HG03432 (cell line): ENCODE data around the gene PLAC1.

ENCODE experiments used
- ATAC-seq: cut with Tn5 transposase; IDR thresholded peaks from one replicate; pipeline ENCODE4 v1.9.1; 2021; ENCODE audit warnings: mild to moderate bottlenecking, moderate library complexity; ENCODE audit not compliant: unreplicated experiment

The PLAC1 gene

GRCh38 chrX:134592303-134592702, 66.0 kb downstream of the PLAC1 start:
- ATAC-seq = no peak

GRCh38 chrX:134591502-134591901, 66.8 kb downstream of the PLAC1 start:
- ATAC-seq = no peak

DNA sequence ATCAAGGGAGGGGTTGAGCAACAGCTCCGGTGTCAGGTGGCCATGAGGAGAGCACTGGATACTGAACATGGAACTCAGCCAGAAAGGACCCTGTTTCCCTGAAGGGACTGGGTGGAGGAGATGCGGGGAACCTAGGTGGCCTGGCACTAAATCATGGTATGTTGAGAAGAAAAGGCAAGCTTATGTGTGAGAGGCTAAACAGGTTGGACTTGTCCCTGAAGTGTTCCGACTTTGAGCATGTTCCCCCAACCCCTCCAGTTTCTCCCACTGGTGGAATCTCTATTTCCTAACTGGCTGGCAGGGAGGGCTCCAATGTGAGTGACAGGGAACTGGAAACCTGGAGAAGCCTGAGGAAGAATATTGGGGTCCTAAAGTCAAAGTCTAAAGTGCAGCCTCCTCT, 69.5 kb downstream of the PLAC1 start:
- no peak for ATAC-seq

GRCh38 chrX:134580907-134581306, 77.4 kb downstream of the PLAC1 start:
- ATAC-seq = no peak

GRCh38 chrX:134573683-134574035, 84.6 kb downstream of the PLAC1 start:
- no peak for ATAC-seq

- ATAC-seq = no peak
These were observed 85.2 kb downstream of the PLAC1 start for GRCh38 chrX:134572816-134573682.

DNA sequence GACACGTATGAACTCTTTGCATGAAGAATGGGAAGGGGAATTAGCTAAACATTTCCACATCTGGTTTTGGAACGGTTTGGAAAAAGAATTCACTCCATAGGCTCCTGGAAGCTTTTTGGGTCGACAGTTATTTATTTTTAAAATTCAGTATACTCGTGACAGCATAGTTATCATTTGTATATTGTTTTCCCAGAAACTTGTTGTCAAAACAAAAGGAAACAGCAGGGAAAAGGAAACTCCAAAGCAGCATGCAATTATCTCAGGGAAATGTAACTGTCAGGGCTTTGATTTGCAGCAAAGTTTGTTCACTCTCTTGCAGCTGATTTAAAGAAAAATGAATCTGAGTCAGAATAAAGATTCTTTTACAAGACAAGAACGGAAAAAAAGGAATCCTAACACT, 86.5 kb downstream of the PLAC1 start:
- no peak for ATAC-seq

- ATAC-seq = peak; percentile 47
These were observed 87.4 kb downstream of the PLAC1 start for GRCh38 chrX:134570899-134571298.

DNA sequence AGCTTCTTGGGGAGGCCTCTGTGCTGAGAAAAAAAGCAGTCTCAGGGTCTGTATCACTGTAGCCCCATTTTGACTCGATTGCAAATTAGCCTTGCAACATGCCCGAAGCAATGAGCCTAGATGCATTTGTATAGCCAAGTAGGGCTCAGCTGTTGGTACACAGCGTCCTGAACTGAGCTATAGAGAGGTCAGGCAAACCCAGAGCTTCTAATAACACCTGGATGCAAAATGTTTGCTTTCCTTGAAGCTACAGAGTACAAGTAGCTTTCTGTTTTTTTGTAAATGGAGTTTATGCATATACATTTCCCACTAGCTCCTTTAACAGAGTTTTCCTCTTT, 87.8 kb downstream of the PLAC1 start:
- ATAC-seq = no peak

GRCh38 chrX:134569306-134569705, 89.0 kb downstream of the PLAC1 start:
- ATAC-seq = no peak

DNA sequence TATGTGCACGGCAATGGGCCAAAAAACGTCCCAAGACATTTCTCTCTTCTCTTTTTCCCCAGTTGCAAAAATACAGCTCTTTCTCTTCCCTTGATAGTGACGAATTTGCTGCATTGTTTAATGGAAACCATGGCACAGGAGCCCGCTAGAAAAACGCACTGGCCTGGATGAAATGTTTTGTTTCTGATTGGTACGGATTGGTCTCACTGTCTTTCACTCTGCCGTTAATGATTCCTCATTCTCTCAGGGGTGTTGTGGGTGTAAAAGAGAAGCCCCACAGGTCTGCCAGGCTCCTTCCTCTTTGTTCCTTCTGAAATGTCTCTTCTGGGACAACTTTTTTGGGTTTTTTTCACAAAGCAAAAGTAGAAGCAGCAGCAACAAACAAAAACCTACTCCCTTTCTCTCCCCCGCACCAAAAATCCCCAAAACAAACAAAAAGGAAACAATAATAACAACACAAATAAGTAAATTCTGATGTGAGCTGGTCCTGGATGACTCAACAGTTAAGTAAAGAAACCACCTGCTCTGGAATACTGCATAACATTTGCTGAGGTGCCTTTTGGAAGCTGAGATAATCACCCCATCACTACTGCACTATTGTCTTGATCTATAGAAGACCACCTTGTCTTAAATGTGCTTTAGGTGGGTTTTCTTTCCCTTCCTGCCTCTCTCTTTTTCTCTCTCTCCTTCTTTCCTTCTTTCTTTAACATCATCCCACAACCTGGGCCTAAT, 89.8 kb downstream of the PLAC1 start:
- ATAC-seq = no peak

- ATAC-seq = no peak
These were observed 91.8 kb downstream of the PLAC1 start for GRCh38 chrX:134566506-134566905.

DNA sequence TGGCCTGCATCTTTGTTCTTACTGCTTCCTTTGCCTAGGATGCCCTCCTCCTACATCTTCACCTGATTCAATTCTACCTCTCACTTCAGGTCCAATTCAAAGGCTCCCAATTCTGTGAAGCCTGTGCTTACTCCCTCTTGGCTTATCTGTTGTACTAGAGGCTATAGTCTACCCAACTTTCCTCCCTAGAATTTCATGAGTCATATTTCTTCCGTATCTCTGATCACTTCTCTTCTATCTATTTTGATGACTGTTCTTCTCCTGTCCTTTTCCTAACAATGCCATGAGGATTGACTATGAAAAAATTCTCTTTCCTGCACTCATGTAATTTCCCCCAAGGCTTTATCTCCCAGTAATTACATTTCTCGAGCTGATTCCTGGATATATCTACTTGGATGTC, 96.3 kb downstream of the PLAC1 start:
- ATAC-seq = no peak

DNA sequence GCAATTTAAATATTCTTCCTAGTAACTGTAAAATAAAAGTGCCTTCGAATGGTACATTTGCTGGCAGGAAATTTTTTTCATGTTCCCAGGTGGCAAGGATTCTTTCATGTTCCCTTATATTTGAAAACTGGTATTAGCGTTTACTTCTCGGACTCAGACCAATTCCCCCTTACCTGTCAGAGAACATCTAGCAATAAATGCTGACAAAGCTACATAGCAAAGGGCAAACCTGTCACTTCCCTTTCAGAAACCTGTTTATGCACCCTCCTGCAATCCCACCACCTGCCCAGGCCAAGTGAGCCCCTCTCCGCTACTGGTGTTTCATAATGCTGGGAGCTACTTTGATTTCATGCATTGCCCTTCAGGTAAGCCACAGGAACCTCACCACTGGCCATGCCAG, 100.1 kb downstream of the PLAC1 start:
- ATAC-seq = no peak

GRCh38 chrX:134554291-134554690, 104.0 kb downstream of the PLAC1 start:
- no peak for ATAC-seq

GRCh38 chrX:134552351-134552750, 105.9 kb downstream of the PLAC1 start:
- no peak for ATAC-seq

GRCh38 chrX:134551376-134552048, 106.8 kb downstream of the PLAC1 start:
- no peak for ATAC-seq

DNA sequence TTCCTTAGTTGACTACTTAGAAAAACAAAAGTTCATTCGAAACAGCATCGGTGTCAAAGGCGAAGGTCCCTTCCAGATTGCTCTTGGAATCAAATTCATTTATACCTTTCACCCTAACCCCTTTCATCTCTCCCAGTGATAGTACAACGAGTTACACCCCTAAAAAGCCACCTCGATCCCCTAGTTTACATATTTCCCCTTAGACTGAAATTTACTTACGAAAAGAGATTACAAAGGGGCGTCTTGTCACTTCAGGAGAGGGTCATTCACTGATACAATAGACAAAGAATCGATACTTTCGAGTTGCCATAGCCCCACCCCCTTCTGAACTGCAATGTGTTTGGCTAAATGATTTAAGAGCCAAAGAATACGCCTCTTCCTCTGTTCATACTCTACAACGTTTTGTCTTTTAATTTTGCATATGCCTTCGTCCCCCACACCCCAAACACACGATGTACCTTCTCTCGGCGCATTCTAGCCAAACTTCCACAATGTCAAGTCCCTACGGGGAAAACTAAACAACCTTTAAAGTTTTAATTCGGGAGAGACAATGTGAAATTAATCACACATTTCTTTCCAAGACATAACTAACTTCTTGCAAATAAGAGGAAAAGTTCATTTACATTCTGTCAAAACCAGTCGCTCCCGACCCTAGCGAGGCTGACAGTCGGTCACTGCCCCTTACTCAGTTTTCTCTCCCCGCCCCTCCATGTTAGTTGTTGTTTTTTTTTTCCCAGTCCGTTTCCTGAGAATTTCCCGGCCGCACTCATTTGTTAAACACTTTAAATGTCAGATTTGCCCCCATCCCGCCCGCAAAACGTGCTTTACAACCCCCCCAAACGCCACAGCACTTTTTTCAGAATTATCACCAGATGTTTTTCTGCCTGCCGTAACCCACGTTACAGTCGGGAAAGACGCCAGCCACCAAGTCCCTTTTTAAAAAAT, 109.7 kb downstream of the PLAC1 start:
- ATAC-seq = no peak

DNA sequence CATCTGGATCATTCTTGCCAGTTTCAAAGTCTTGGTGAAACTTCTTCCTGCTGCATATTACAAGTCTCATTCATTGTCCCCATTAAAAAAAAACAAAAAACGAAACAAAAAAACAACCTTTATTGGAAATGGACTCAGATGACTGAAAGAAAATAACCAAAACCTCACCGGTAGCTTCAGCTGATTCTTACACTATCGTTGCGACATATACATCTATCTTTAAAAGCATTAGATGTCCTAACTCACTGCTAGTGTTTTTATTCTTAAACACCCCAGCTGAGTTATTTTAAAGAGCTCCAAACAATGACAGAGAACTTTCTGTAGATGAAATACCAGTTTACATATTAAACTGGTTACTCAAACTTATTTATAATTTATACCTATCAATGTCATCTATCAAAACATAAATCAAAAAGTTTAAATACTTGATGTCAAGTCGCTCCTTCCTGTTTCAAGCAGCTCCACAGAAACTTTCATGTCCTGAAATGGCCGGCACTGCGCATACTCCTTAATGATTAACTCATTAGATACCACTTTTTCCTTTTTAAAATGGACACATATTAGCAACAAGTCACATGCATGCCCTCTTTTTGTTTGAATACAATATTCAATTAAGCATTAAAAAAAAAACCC, 111.1 kb downstream of the PLAC1 start:
- ATAC-seq = no peak

- no peak for ATAC-seq
These were observed 112.1 kb downstream of the PLAC1 start for GRCh38 chrX:134546187-134546586.
